ENCODE measurements around the gene FLNA. TPM values are rescaled to one million over a fixed set of nuclear protein-coding genes. Genes with fewer than 3 reads are reported as not detected.
A peak's percentile ranks its signal among the peaks of the same experiment; 100 is the strongest.

Gene FLNA
- total and polyA plus RNA-seq, 10 of the 15 experiments (the other 5 are each of a cell fraction or from before 2014, with no cell fraction given), result 5.1 to 643 (median 171) TPM

- no peak for TF ChIP-seq CEBPB (IDR thresholded peaks at IDR 0.05; ENCODE audit: borderline replicate concordance in 1 of 2, low read depth in 2 of 2, low read length in 2 of 2)
- TF ChIP-seq RAD51 (IDR thresholded peaks at IDR 0.05), result no peak
Observed at GRCh38 chrX:154376774-154377173, 2.3 kb upstream of the FLNA start (continued).

- POLR2A ChIA-PET, result no interaction called here
- Histone ChIP-seq H3K9ac (ENCODE audit: control insufficient read depth, insufficient read depth, low read length) (no peak overlapping the region), H2AFZ (ENCODE audit: control insufficient read depth, low read depth, low read length) (no peak overlapping the region), H3K36me3 (ENCODE audit: control insufficient read depth in 2 of 2, insufficient read depth in 2 of 2, low read length in 1 of 2) (no peaks in the 10 kb centered on the region), H3K79me2 (ENCODE audit: control insufficient read depth, insufficient read depth, low read length) (peaks cover 20% of the 10 kb centered on the region), H3K27ac (ENCODE audit: control insufficient read depth, insufficient read depth) (no peak overlapping the region), H3K9me3 (replicated peaks; ENCODE audit: control insufficient read depth, insufficient read depth, low read length) (no peaks in the 10 kb centered on the region; the same call in 2 of the 3 replicates), H3K27me3 (replicated peaks in 1 of 2; ENCODE audit: control insufficient read depth in 2 of 2, insufficient read depth in 2 of 2, low read length in 1 of 2) (no peaks in the 10 kb centered on the region), H4K20me1 (ENCODE audit: control insufficient read depth, insufficient read depth) (no peaks in the 10 kb centered on the region), H3K4me3 (no peak overlapping the region), H3K4me2 (ENCODE audit: control insufficient read depth, insufficient read depth) (peak overlapping the region; percentile 55), H3K4me1 (ENCODE audit: control insufficient read depth, insufficient read depth, low read length) (peaks cover 11% of the 10 kb centered on the region)
- ATAC-seq, result no peak
- SMC1A ChIA-PET (ENCODE audit: uncharacterized antibody, unreplicated experiment), result no interaction called here
- TF ChIP-seq RAD21 (IDR thresholded peaks at IDR 0.05; ENCODE audit: insufficient read depth, low read depth, low read length), result no peak
- no peak for TF ChIP-seq NFXL1 (IDR thresholded peaks at IDR 0.05; ENCODE audit: borderline replicate concordance)
- TF ChIP-seq E2F4 (IDR thresholded peaks at IDR 0.05; ENCODE audit: low read depth, low read length), result no peak
- no peak for TF ChIP-seq ESRRA (IDR thresholded peaks at IDR 0.05; ENCODE audit: low read length)
- TF ChIP-seq MAX (IDR thresholded peaks at IDR 0.05; ENCODE audit: low read depth, low read length), result no peak
- no peak for FAIRE-seq
- RAD21 ChIA-PET (ENCODE audit: unreplicated experiment), result interaction anchor here (0.9 to 2.4 kb wide), 2 partner anchors 152 to 159 kb away, joined by 3 to 12 read pairs; no protein-coding TSS in a partner anchor
- in situ Hi-C loops (cut with MboI), result loop anchor here (5.0 kb wide), 1 partner anchor 162 kb away; no protein-coding TSS in a partner anchor
- no peak for DNase-seq (ENCODE audit: low read depth, low spot score)
- CTCF ChIA-PET, result no interaction called here
- intact Hi-C loops (cut with micrococcal nuclease; ENCODE audit: unreplicated experiment), result loop anchor here (10.0 kb wide), 1 partner anchor 50 kb away; the partner anchor contains the start of gene ATP6AP1
- WGBS (ENCODE audit: insufficient coverage, insufficient replicate concordance, low lambda C conversion rate, missing lambda C conversion rate), result 28% methylated on average over 10 of the region's 10 CpGs
- BruUV-seq (replicated peaks), result no TSS peak
Observed at GRCh38 chrX:154375156-154375504, 696 bp upstream of the FLNA start.

Data from GM12878 (cell line).